ENCODE results near the gene TBC1D22A. TPM values are rescaled to one million over a fixed set of nuclear protein-coding genes. Genes with fewer than 3 reads are reported as not detected.

The TBC1D22A gene
- polyA plus RNA-seq, 1 experiment: 24.2 TPM

- TF ChIP-seq CTCF (IDR thresholded peaks at IDR 0.05; ENCODE audit: insufficient read depth, low read depth, low read length): no peak
- POLR2A ChIA-PET: no interaction called here
- CTCF ChIA-PET: no interaction called here
- peaks cover 4% of the 10 kb centered on the region for H3K36me3 ChIP-seq (ENCODE audit: control insufficient read depth, insufficient read depth, low read length)
- H3K27me3 ChIP-seq (ENCODE audit: control insufficient read depth, insufficient read depth, low read length): no peaks in the 10 kb centered on the region
- DNase-seq (ENCODE audit: low read depth): no peak
- H3K4me3 ChIP-seq (ENCODE audit: low read depth, low read length): no peak overlapping the region
These were observed 273.0 kb downstream of the TBC1D22A start for GRCh38 chr22:47035425-47035881.

GRCh38 chr22:47036352-47036751 lies 273.9 kb downstream of the TBC1D22A start:
- no peak for TF ChIP-seq CTCF (IDR thresholded peaks at IDR 0.05; ENCODE audit: insufficient read depth, low read depth, low read length)
- no peak for DNase-seq (ENCODE audit: low read depth)
- H3K4me3 ChIP-seq (ENCODE audit: low read depth, low read length): no peak overlapping the region
- H3K27me3 ChIP-seq (ENCODE audit: control insufficient read depth, insufficient read depth, low read length): no peaks in the 10 kb centered on the region
- CTCF ChIA-PET: interaction anchor here (0.7 to 0.8 kb wide), 2 partner anchors 14 to 16 kb away, joined by 3 read pairs; no protein-coding TSS in a partner anchor
- POLR2A ChIA-PET: no interaction called here
- peaks cover 4% of the 10 kb centered on the region for H3K36me3 ChIP-seq (ENCODE audit: control insufficient read depth, insufficient read depth, low read length)

GRCh38 chr22:47036936-47037485 lies 274.6 kb downstream of the TBC1D22A start:
- TF ChIP-seq CTCF (IDR thresholded peaks at IDR 0.05; ENCODE audit: insufficient read depth, low read depth, low read length): no peak
- ChIA-PET POLR2A (no interaction called here), CTCF (interaction anchor here (0.8 kb wide), 1 partner anchor 13 kb away, joined by 3 read pairs; no protein-coding TSS in a partner anchor)
- no peak overlapping the region for H3K4me3 ChIP-seq (ENCODE audit: low read depth, low read length)
- no peaks in the 10 kb centered on the region for H3K27me3 ChIP-seq (ENCODE audit: control insufficient read depth, insufficient read depth, low read length)
- DNase-seq (ENCODE audit: low read depth): no peak
- peaks cover 4% of the 10 kb centered on the region for H3K36me3 ChIP-seq (ENCODE audit: control insufficient read depth, insufficient read depth, low read length)

GRCh38 chr22:47038206-47038835 lies 275.9 kb downstream of the TBC1D22A start:
- TF ChIP-seq CTCF (IDR thresholded peaks at IDR 0.05; ENCODE audit: insufficient read depth, low read depth, low read length): no peak
- ChIA-PET CTCF (no interaction called here), POLR2A (no interaction called here)
- no peak overlapping the region for H3K4me3 ChIP-seq (ENCODE audit: low read depth, low read length)
- peaks cover 3% of the 10 kb centered on the region; the same call in 1 of the 2 replicates for H3K36me3 ChIP-seq (ENCODE audit: control insufficient read depth, insufficient read depth, low read length)
- no peak for DNase-seq (ENCODE audit: low read depth)
- no peaks in the 10 kb centered on the region for H3K27me3 ChIP-seq (ENCODE audit: control insufficient read depth, insufficient read depth, low read length)

- ChIA-PET POLR2A (no interaction called here), CTCF (no interaction called here)
These were observed 276.9 kb downstream of the TBC1D22A start for GRCh38 chr22:47039356-47039755.

More at GRCh38 chr22:47039356-47039755, 276.9 kb downstream of the TBC1D22A start:
- no peak for TF ChIP-seq CTCF (IDR thresholded peaks at IDR 0.05; ENCODE audit: insufficient read depth, low read depth, low read length)
- no peaks in the 10 kb centered on the region for H3K27me3 ChIP-seq (ENCODE audit: control insufficient read depth, insufficient read depth, low read length)
- no peak overlapping the region for H3K4me3 ChIP-seq (ENCODE audit: low read depth, low read length)
- H3K36me3 ChIP-seq (ENCODE audit: control insufficient read depth, insufficient read depth, low read length): peaks cover 3% of the 10 kb centered on the region; the same call in 1 of the 2 replicates
- no peak for DNase-seq (ENCODE audit: low read depth)
